Measurements from ENCODE around the gene TRPM3.

Gene TRPM3

GRCh38 chr9:70823284-70823683, 298.1 kb downstream of the TRPM3 start:
- no peak for DNase-seq (ENCODE audit: low spot score)

DNA sequence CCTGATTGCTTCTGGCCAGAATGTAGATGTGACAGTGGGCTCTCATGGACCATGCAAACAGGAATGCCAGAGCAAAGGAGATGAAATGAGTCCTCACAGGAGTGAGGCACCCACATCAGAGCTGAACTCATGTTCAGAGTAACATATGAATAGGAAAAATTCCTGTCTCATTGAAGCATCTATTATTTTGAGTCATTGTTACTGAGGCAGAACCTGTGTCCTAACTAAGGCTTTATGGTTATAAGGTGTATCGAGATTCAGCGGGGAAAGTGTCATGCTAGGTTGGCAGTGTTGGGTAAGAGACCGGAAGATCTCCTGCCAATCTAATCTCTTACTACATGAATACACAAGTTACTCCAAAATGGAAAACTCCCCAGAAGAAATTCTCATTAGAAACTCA, 304.1 kb downstream of the TRPM3 start:
- no peak for DNase-seq (ENCODE audit: low spot score)

DNA sequence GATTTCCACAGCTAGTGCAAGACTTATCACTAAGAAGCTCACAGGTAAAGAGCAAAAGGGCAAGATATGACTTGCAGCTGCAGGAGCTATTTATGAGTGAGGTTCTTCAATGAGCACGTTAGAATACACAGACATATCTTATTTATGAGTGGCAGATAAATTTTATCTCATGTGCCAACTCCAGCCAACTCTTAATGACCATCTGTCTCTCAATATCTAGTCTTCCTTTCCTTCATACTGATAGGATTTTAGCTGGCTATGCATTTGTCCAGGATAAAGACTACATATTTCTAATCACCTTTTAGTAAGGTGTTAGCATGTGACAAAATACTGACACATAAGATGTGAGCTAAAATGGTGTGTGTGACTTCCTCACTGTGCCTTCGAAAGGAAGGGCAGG, 304.5 kb downstream of the TRPM3 start:
- DNase-seq (ENCODE audit: low spot score): no peak

GRCh38 chr9:70816316-70816715, 305.1 kb downstream of the TRPM3 start:
- DNase-seq (ENCODE audit: low spot score): no peak

GRCh38 chr9:70814597-70814996, 306.8 kb downstream of the TRPM3 start:
- no peak for DNase-seq (ENCODE audit: low spot score)

DNA sequence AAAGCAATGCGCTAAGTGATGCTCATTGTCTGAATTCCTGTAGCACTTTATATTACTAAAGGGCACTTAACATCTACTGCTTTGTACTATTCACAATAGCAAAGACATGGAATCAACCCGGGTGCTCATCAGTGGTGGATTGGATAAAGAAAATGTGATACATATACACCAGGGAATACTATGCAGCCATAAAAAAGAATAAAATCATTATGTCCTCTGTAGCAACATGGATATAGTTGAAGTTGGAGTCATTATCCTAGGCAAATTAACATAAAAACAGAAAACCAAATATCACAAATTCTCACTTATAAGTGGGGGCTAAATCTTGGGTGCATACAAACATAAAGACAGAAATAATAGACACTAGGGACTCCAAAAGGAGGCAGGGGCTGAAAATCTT, 308.3 kb downstream of the TRPM3 start:
- DNase-seq (ENCODE audit: low spot score): no peak

DNA sequence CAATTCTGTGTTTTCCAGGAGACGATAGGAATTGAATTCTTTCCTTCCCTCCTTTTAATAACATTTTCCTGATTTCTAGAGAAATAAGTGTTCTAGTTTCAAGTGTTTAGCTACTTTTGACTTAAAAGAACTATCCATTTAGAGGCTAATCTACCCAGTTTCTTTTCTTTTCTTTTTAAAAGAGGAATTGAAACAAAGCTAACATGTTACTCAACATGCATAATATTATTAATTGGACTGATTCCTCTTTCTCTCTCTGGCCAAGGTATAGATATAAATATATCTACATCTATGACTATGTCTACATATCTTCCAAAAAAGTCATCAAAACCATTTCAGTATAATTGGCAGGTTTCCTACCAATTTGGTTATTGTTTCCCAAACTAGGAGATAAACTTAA, 309.8 kb downstream of the TRPM3 start:
- DNase-seq (ENCODE audit: low spot score): no peak

DNA sequence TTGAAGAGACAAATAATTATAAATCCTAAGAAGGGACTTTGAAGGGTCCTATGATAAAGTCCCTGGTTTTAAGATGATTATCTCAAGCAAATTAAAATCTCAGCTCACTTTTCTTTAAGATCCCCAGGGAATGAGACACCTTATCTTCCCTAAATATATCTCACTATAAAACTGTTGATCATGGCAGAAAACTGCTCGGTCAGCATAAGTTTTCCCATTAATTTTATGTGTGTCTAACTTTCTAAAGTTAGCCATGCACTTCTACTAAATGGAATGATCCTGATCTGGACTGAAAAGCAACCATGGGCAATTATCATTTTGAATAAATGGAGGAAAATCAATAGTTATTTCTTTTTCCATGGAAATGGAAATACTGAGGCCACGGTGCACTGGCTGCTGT, 314.5 kb downstream of the TRPM3 start:
- DNase-seq (ENCODE audit: low spot score): no peak

- no peak for DNase-seq (ENCODE audit: low spot score)
Measured at GRCh38 chr9:70805949-70806348, 315.5 kb downstream of the TRPM3 start.

DNA sequence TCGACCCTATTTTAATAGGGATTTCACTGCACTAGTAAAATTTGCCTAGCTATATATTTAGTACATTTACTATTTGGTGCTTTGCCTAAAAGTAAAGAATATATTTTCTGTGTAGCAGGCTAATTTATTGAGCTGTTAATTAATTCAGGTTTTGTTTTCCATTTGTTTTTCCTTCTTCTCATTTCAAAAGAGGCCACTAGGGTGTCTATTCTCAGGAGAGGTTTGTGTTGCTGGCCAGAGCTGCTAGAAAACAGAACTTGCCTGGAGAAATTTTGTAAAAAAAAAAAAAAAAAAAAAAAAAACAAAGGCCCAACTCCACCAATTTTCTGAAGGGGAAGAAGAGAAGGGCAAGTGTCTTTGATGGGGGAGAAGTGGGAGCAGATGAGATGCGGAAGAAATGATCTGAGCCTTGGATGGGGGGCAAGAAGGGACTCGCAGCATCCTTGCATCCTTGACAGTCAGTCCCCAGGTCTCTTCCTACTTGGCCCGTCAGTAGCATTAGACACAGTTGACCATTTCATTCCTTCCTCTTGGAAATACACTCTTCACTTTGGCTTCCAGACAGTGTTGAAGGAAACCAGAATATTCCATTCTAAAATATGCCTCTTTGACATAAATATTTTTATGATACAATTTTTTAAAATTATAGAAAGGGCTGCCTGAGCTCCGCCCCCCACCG, 318.5 kb downstream of the TRPM3 start:
- DNase-seq (ENCODE audit: low spot score): no peak

- no peak for DNase-seq (ENCODE audit: low spot score)
Measured at GRCh38 chr9:70802206-70802605, 319.2 kb downstream of the TRPM3 start.

- DNase-seq (ENCODE audit: low spot score): no peak
Measured at GRCh38 chr9:70801181-70801829, 320.1 kb downstream of the TRPM3 start.

DNA sequence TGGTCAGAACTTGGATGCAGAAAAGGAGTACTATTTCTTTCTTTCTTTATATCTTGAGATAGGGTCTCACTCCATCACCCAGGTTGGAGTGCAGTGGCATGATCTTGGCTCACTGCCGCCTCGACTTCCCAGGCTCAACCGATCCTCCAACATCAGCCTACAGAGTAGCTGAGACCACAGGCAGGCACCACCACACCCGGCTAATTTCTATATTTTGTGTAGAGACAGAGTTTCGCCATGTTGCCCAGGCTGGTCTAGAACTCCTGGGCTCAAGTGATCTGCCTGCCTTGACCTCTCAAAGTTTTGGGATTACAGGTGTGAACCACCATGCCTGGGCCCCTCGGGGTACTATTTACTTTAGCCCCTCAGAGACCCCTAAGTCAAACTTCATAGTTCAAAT, 323.4 kb downstream of the TRPM3 start:
- DNase-seq (ENCODE audit: low spot score): no peak

DNA sequence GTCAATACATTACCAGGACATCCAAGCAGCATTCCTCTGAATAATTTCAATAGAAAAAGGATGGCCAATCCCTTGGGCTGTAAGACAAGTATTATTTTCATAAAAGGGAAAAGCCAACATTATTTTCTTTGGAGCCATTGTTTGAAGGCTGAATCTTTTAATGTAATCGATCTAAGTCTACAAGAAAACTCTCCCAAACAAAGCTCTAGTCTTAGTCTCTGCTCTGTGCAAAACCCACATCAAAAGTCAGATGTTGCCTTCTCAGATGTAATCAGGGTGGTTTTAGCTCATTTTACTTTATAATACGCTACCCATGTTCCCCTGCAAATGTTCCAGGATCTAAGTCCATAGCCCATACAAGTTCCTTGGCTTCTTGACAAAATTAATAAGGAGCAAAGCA, 325.6 kb downstream of the TRPM3 start:
- no peak for DNase-seq (ENCODE audit: low spot score)

GRCh38 chr9:70792796-70793195, 328.6 kb downstream of the TRPM3 start:
- no peak for DNase-seq (ENCODE audit: low spot score)

- no peak for DNase-seq (ENCODE audit: low spot score)
Measured at GRCh38 chr9:70791936-70792335, 329.5 kb downstream of the TRPM3 start.

DNA sequence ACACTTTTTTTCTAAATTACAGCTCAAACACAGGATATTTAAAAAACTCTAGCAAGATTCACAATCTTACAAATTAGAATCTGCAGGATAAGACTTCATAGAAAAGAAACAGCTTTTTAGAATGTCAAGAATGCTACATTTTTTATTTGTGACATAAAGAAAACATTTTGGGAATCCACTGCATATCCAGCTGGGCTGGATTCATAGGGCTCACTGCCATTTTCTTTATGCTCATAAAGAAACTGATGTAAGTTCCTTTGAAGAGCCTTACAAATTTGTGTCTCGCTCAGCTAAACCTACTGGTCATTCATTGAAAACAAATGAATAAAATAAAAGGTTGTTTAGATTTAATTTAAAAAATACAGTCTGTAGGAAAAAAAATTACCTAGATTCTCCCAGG, 332.3 kb downstream of the TRPM3 start:
- no peak for DNase-seq (ENCODE audit: low spot score)

DNA sequence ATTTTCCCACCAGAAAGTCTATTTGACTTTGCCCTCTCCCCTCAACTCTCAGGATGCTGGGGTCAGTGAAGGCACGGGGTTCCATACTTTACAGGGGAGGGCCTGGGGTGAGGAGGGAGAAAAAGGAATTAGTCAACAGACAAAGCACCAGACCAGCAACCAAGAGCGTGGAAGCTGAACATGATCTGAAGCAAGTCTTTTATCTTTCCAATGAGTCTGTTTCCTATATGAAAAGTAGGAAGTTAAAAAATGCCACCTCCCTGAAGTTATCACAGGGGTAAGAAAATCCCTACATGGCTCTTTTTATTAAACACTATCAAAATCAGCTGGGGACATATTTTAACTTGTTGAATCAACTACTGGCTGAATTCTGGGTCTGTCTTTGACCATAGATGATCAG, 337.0 kb downstream of the TRPM3 start:
- no peak for DNase-seq (ENCODE audit: low spot score)

GRCh38 chr9:70778568-70778967, 342.9 kb downstream of the TRPM3 start:
- no peak for DNase-seq (ENCODE audit: low spot score)

DNA sequence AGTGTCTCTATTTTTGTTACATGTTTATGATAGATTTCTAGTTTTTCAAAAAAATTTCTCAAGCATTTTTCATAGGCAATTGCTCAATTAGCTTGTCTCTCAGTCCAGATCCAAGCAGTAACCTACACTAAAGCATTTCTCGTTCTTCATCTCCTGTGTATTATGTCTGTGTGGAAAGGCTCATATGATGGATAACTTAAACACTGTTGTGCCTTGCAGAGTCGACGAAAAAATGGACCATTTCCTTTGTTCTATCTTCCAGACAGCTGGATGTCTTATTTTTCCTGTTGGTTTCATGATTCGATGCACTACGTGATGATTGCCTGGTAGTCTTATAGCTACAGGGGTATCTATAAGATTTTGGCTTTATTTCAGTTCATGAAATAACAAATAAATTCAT, 347.8 kb downstream of the TRPM3 start:
- no peak for DNase-seq (ENCODE audit: low spot score)

- no peak for DNase-seq (ENCODE audit: low spot score)
Measured at GRCh38 chr9:70772601-70773000, 348.8 kb downstream of the TRPM3 start.

DNA sequence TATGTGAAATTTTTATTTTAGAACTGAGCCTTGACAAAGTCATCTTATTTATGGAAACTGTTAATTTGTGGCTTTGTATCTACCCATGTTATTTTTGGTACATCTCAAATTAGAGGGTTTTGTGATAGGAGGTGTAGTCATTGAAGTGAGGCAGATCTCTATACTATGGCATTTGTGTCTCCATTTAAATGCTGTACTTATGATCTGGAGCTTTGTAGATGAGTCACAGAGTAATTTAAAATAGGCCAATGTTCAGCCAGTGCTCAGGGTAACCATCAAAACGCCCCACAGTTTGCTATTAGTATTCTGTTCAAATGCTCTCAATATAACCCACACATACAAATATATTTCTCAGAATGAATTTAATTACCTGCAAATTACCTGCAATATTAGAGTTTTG, 355.5 kb downstream of the TRPM3 start:
- DNase-seq (ENCODE audit: low spot score): no peak

DNA sequence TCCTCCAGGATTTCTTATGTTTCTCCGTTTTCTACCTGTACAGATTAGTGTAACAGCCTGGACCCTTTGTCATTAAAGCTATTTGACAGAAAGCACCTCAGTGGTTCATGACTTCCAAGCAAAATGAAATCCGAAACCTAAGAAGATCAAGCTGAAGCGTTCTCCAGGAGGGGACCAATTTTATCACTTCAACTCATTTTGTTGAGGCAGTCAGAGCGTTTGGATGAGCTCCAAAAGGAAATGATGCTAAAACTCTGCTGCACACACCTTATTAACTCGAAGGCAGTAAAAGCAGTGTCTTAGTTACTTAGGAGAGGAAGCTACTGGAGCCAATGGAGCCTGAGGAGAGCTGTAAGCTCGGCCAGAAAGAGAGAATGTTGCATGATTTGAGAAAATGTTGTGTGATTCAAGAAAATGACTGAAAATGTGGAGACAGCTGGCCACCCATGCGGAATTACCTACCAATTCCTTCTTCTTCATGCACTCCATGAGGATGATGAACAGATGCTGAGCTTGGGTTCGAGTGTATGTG, 360.2 kb downstream of the TRPM3 start:
- DNase-seq (ENCODE audit: low spot score): no peak

DNA sequence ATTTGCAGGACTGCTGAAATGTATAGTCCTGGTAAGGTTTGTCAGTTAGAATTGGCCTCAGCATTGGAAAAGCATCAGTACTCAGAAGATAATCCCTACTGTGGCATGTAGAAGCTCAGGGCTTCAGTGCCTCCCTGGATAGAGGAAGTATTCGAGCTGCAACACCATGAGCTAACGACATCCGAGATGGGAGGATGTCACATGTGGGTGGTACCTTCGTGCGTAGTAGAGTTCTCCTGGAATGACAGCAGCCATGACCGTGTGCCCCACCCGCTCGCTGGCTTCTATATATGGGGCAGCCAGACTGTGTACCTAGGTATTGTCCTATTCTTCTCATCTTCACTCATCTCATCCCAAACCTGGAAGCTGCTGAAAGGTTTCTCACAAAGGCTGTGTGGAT, 361.2 kb downstream of the TRPM3 start:
- DNase-seq (ENCODE audit: low spot score): no peak
